ENCODE data around the gene DGKE. TPM values are rescaled to one million over a fixed set of nuclear protein-coding genes. Genes with fewer than 3 reads are reported as not detected.

Gene DGKE
- total RNA-seq, 4 donors from 2014 or later, result 7.2 to 21.7 (median 14.7) TPM

- no peak for TF ChIP-seq POLR2A (IDR thresholded peaks at IDR 0.05)
- TF ChIP-seq CTCF (IDR thresholded peaks at IDR 0.05), result no peak
- intact Hi-C loops (cut with DNase I), result no loop called here
- H3K36me3 ChIP-seq, result no peaks in the 10 kb centered on the region
- H3K27me3 ChIP-seq, result no peaks in the 10 kb centered on the region
- whole genome bisulfite sequencing, 2 donors, result 67 to 85% methylated on average over 3 of the region's 3 CpGs
- DNase-seq, result no peak
- no peaks in the 10 kb centered on the region for H3K4me1 ChIP-seq
- no peak overlapping the region for H3K27ac ChIP-seq
- no peaks in the 10 kb centered on the region for H3K9me3 ChIP-seq
- H3K4me3 ChIP-seq (replicated peaks in 1 of 3), result no peak overlapping the region
These were observed 46.2 kb downstream of the DGKE start for GRCh38 chr17:56880133-56880532.

- 81% methylated on average over 8 of the region's 8 CpGs for WGBS, 2 donors
- Histone ChIP-seq H3K36me3 (no peaks in the 10 kb centered on the region), H3K4me3 (replicated peaks in 1 of 3) (no peak overlapping the region), H3K27ac (no peak overlapping the region), H3K4me1 (no peaks in the 10 kb centered on the region), H3K9me3 (no peaks in the 10 kb centered on the region), H3K27me3 (no peaks in the 10 kb centered on the region)
- intact Hi-C loops (cut with DNase I), result no loop called here
- no peak for DNase-seq
- no peak for TF ChIP-seq CTCF (IDR thresholded peaks at IDR 0.05)
These were observed 46.6 kb downstream of the DGKE start for GRCh38 chr17:56880571-56880970.

GRCh38 chr17:56881685-56882295 lies 47.8 kb downstream of the DGKE start:
- no peak for DNase-seq
- Histone ChIP-seq H3K4me1 (no peaks in the 10 kb centered on the region), H3K27me3 (no peaks in the 10 kb centered on the region), H3K27ac (no peak overlapping the region), H3K9me3 (no peaks in the 10 kb centered on the region), H3K36me3 (no peaks in the 10 kb centered on the region), H3K4me3 (replicated peaks in 1 of 3) (no peak overlapping the region)
- TF ChIP-seq CTCF (IDR thresholded peaks at IDR 0.05) (no peak), POLR2A (IDR thresholded peaks at IDR 0.05) (no peak)
- 93 to 97% methylated on average over 3 of the region's 3 CpGs for WGBS, 2 donors
- intact Hi-C loops (cut with DNase I), result no loop called here

- no peak for TF ChIP-seq CTCF (IDR thresholded peaks at IDR 0.05)
- TF ChIP-seq POLR2A (IDR thresholded peaks at IDR 0.05), result no peak
- H3K36me3 ChIP-seq, result no peaks in the 10 kb centered on the region
- no peak overlapping the region for H3K4me3 ChIP-seq (replicated peaks in 1 of 3)
- H3K4me1 ChIP-seq, result no peaks in the 10 kb centered on the region
- intact Hi-C loops (cut with DNase I), result no loop called here
- H3K27me3 ChIP-seq, result no peaks in the 10 kb centered on the region
- H3K27ac ChIP-seq, result no peak overlapping the region
- no peaks in the 10 kb centered on the region for H3K9me3 ChIP-seq
- 58 to 73% methylated on average over 1 of the region's 1 CpG for WGBS, 2 donors
- no peak for DNase-seq
These were observed 49.7 kb downstream of the DGKE start for GRCh38 chr17:56883616-56884015.

- intact Hi-C loops (cut with DNase I), result no loop called here
- 89% methylated on average over 6 of the region's 6 CpGs for WGBS, 2 donors
- H3K9me3 ChIP-seq, result no peaks in the 10 kb centered on the region
- TF ChIP-seq POLR2A (IDR thresholded peaks at IDR 0.05) (no peak), CTCF (IDR thresholded peaks at IDR 0.05) (no peak)
- no peak overlapping the region for H3K27ac ChIP-seq
- DNase-seq, result no peak
- H3K27me3 ChIP-seq, result no peaks in the 10 kb centered on the region
- H3K4me3 ChIP-seq (replicated peaks in 1 of 3), result no peak overlapping the region
- no peaks in the 10 kb centered on the region for H3K36me3 ChIP-seq
- no peaks in the 10 kb centered on the region for H3K4me1 ChIP-seq
These were observed 50.7 kb downstream of the DGKE start for GRCh38 chr17:56884483-56885311.
